ENCODE results near the gene TBC1D5.

- no peak for TF ChIP-seq CTCF (IDR thresholded peaks at IDR 0.05)
- no peak for TF ChIP-seq POLR2A (IDR thresholded peaks at IDR 0.05)
Observed at GRCh38 chr3:17207019-17207418, 535.4 kb downstream of the TBC1D5 start.
